ENCODE results near the gene ANKRD34A.

GRCh38 chr1:145965119-145965744 is 857 bp upstream of the ANKRD34A start:
- no peak for TF ChIP-seq CTCF (IDR thresholded peaks at IDR 0.05 in 8 of 11, conservative IDR thresholded peaks at IDR 0.05 in 3 of 11)
- TF ChIP-seq POLR2A (IDR thresholded peaks at IDR 0.05), result no peak
